Activated CD4-positive, alpha-beta memory T cell treated with anti-CD3 and anti-CD28 coated beads for 36 hours (primary cell): Measurements from ENCODE around the gene MIPOL1. TPM values are rescaled to one million over a fixed set of nuclear protein-coding genes. Genes with fewer than 3 reads are reported as not detected.
"Not testable (repeated sequence)": the region's sequence is repeated elsewhere in the genome, so short reads cannot be mapped to it uniquely, and the experiment has no call there.

Source experiments
- CTCF ChIA-PET: fragments of 350-600 bp; sonication (Branson Sonifier 250); formaldehyde crosslinking; loops from one replicate; lab custom pipeline; 2021; ENCODE audit warnings: antibody characterized with exemption, inconsistent platforms; lab: Charles Lee
- POLR2A ChIA-PET: fragments of 350-600 bp; sonication (Branson Sonifier 250); formaldehyde crosslinking; loops from one replicate; lab custom pipeline; 2021; ENCODE audit warnings: antibody characterized with exemption; lab: Charles Lee
- DNase-seq: peaks from one replicate; pipeline ENCODE4 v3.0.0-alpha.2; 2020
- H3K27ac Mint-ChIP-seq: one replicate; pipeline ENCODE4 v1.8.0; 2021; ENCODE audit warnings: mixed read lengths
- H3K27me3 Mint-ChIP-seq: one replicate; pipeline ENCODE4 v1.8.0; 2021; ENCODE audit warnings: mixed read lengths
- H3K36me3 Mint-ChIP-seq: one replicate; pipeline ENCODE4 v1.8.0; 2021; ENCODE audit warnings: mixed read lengths
- H3K4me1 Mint-ChIP-seq: one replicate; pipeline ENCODE4 v1.8.0; 2021; ENCODE audit warnings: low read depth, mixed read lengths
- H3K4me3 Mint-ChIP-seq: one replicate; pipeline ENCODE4 v1.8.0; 2021; ENCODE audit warnings: mild to moderate bottlenecking, mixed read lengths
- H3K9me3 Mint-ChIP-seq: one replicate; pipeline ENCODE4 v1.8.0; 2021; ENCODE audit warnings: mixed read lengths
- intact Hi-C: fragments of 100-400 bp; cut with micrococcal nuclease; formaldehyde crosslinking; loops from one replicate; pipeline ENCODE4 v1.15.1; 2023
- total RNA-seq, 2 experiments: library from RNA; stranded (reverse); gene quantifications; one replicate each; pipeline ENCODE4 v1.2.3, GENCODE V29; 2021

Gene MIPOL1, protein sequence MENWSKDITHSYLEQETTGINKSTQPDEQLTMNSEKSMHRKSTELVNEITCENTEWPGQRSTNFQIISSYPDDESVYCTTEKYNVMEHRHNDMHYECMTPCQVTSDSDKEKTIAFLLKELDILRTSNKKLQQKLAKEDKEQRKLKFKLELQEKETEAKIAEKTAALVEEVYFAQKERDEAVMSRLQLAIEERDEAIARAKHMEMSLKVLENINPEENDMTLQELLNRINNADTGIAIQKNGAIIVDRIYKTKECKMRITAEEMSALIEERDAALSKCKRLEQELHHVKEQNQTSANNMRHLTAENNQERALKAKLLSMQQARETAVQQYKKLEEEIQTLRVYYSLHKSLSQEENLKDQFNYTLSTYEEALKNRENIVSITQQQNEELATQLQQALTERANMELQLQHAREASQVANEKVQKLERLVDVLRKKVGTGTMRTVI
- under 1 TPM; 0.14 to 0.51 TPM for total RNA-seq

DNA sequence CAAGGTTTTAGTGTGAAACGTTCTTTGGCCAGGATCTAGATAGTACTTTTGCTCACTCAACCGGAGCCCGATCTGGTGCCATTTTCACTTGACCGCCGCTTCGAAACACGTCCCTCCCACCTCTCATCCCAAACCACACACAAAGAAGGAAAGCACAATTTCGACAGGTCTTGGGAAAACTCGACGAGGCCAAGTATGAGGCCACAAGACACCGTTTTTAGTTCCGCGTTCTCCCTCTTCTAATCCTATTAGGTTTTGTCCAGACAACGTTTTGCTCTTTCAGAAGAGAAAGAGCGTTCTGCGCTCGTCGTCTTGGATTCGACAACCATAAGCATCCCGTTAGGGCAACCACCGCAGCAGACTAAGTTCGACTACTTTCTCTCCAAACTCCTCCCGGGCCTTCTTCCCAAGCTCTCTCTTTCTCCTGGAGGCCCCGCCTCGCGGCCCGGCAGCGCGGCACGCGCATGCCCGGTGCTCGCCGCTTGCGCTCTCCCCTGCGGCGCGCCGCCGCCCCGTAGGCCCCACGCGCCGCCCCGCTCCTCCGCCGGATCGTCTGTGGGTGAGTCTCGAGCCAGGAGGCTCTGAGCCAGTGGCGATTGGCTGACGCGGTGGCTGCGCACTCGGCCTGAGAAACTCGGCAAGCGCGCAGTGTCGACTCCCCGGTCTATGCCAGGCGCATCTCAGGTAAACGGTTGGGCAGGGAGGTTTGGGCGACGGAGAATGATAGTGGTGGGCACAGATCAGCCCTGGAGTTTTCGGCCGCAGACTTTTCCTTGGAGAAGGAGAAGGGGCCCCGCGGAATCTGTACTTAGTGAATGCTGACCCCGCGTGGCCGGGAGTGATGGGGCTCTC lies at the start of gene MIPOL1:
MIPOL1 (plus strand) TSS at position 517 of the 852 bp plus-strand sequence. CDS start 49,952 bp downstream, outside the sequence.
- H3K27me3 Mint-ChIP-seq = peaks cover 15% of the 10 kb centered on the region
- CTCF ChIA-PET = no interaction called here
- no peaks in the 10 kb centered on the region for H3K9me3 Mint-ChIP-seq
- peaks cover 15% of the 10 kb centered on the region for H3K4me1 Mint-ChIP-seq
- peak; percentile 38 for DNase-seq
- peak within 1 kb of the TSS; percentile 60 for H3K4me3 Mint-ChIP-seq
- intact Hi-C loops = no loop called here
- no peaks in the 10 kb centered on the region for H3K36me3 Mint-ChIP-seq
- POLR2A ChIA-PET = no interaction called here
- no peak within 1 kb of the TSS for H3K27ac Mint-ChIP-seq

DNA sequence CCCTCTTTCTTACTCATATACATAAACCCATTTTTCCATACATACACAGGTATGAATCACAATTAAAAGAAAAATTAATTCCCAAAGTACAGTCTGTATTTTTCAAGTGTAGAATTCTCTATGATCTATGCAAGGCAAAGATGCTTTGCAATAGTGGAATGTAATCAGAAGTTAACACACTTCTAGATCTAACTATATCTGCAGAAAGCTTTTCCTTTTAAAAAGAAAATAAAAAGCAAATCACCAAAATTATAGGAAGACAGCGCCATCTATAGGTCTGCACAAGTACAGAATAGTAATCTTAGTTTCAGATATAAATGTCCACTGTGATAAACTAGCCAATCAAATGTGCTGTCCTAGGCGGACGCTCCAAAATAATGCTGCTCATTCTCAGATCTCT lies 47.3 kb upstream of the MIPOL1 start:
- peaks cover 8% of the 10 kb centered on the region for H3K9me3 Mint-ChIP-seq
- intact Hi-C loops = no loop called here
- no peaks in the 10 kb centered on the region for H3K4me1 Mint-ChIP-seq
- H3K36me3 Mint-ChIP-seq = peaks cover 3% of the 10 kb centered on the region
- DNase-seq = no peak
- ChIA-PET CTCF (interaction anchor here (0.7 to 1.7 kb wide), 7 partner anchors 10 to 895 kb away, joined by 3 to 5 read pairs (median 4); partner anchors contain the start of gene SLC25A21), POLR2A (no interaction called here)
- H3K27ac Mint-ChIP-seq = no peak overlapping the region
- peaks cover 1% of the 10 kb centered on the region for H3K27me3 Mint-ChIP-seq
- H3K4me3 Mint-ChIP-seq = no peak overlapping the region

DNA sequence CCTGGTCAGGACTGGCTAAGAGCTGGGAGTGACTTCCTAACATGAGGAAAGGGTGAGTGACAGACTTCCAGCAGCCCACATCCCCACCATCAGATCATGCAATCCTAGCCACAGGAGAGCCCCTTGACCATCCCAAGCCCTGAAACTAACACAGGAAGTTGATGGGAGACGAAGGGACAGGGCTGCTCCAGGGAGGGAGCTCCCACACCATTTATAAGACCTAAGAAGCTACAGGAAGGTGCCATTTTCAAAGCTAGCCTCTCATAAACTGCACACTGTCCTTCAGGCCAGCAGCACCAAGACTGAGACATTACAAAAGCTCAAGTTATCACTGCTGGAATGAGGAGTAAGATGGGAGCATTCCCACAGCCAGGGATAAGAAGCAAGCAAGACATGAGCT lies 44.7 kb upstream of the MIPOL1 start:
- Mint-ChIP-seq H3K9me3 (peaks cover 8% of the 10 kb centered on the region), H3K36me3 (peaks cover 3% of the 10 kb centered on the region), H3K27ac (no peak overlapping the region), H3K4me1 (no peaks in the 10 kb centered on the region), H3K4me3 (no peak overlapping the region), H3K27me3 (peaks cover 1% of the 10 kb centered on the region)
- intact Hi-C loops = no loop called here
- no peak for DNase-seq
- CTCF ChIA-PET = no interaction called here
- POLR2A ChIA-PET = no interaction called here

DNA sequence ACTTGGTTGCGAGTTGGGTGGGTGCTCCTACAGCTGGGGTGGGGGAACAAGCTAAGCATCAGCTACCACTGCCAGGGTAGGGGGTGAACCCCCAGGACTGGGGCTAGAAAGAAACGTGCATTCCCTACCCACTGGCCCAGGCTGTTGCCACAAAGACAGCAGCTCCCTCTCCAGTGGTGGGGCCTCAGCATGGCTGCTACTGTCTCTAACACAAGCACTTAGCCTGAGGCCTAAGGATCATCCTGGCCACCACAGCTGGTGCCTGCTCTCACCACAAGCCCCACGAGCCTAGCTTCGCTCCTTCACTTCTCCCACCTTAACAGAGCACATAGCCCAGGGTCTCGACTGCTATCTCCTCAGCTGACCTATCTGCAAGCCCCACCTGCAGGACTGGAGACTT lies 44.3 kb upstream of the MIPOL1 start:
- Mint-ChIP-seq H3K27ac (no peak overlapping the region), H3K9me3 (peaks cover 8% of the 10 kb centered on the region), H3K4me1 (no peaks in the 10 kb centered on the region), H3K27me3 (peaks cover 1% of the 10 kb centered on the region), H3K36me3 (peaks cover 3% of the 10 kb centered on the region), H3K4me3 (no peak overlapping the region)
- intact Hi-C loops = no loop called here
- ChIA-PET CTCF (no interaction called here), POLR2A (no interaction called here)
- DNase-seq = no peak

DNA sequence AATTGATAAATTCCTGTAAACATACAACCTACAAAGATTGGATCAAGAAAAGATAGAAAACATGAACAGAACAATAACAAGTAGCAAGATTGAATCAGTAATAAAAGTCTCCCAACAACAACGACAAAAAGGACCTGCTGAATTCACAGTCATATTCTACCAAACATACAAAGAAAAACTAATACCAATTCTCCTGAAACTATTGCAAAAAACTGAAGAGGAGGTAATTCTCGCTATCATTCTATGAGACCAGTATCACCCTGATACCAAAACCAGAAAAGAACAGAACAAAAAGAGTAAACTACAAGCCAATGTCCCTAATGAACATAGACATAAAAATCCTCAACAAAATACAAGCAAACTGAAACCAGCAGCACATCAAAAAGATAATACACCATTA lies 39.8 kb upstream of the MIPOL1 start:
- ChIA-PET POLR2A (no interaction called here), CTCF (no interaction called here)
- no peak overlapping the region for H3K4me3 Mint-ChIP-seq
- H3K36me3 Mint-ChIP-seq = peaks cover 3% of the 10 kb centered on the region
- H3K27ac Mint-ChIP-seq = no peak overlapping the region
- no peak for DNase-seq
- intact Hi-C loops = no loop called here
- no peaks in the 10 kb centered on the region for H3K27me3 Mint-ChIP-seq
- H3K4me1 Mint-ChIP-seq = no peaks in the 10 kb centered on the region
- H3K9me3 Mint-ChIP-seq = peaks cover 10% of the 10 kb centered on the region

DNA sequence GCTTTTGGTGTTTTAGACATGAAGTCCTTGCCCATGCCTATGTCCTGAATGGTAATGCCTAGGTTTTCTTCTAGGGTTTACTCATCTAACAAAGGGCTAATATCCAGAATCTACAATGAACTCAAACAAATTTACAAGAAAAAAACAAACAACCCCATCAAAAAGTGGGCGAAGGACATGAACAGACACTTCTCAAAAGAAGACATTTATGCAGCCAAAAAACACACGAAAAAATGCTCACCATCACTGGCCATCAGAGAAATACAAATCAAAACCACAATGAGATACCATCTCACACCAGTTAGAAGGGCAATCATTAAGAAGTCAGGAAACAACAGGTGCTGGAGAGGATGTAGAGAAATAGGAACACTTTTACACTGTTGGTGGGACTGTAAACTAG lies 35.4 kb upstream of the MIPOL1 start:
- H3K4me1 Mint-ChIP-seq, H3K36me3 Mint-ChIP-seq, H3K27ac Mint-ChIP-seq, H3K9me3 Mint-ChIP-seq, H3K27me3 Mint-ChIP-seq, H3K4me3 Mint-ChIP-seq, CTCF ChIA-PET, intact Hi-C loops, POLR2A ChIA-PET, DNase-seq: not testable (repeated sequence)

DNA sequence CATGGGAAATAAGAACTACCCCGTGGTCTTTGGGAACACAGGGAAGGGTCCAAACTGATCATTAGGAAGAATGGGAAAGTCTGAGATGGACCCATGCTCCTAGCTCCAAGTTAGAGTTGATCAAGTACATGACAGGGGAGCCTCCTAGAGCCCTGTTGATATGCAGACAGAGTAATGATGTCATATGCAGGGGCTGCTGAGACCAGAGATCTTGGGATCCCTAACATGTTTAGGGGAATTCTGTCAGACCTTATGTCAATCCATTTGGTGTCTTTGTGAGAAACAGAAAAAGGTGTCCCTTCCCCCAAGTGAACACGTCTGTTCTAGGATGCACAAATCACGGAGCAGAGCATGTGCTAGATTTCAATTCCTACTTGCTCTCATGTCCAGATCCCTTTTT lies 31.9 kb upstream of the MIPOL1 start:
- H3K27ac Mint-ChIP-seq = no peak overlapping the region
- POLR2A ChIA-PET = no interaction called here
- H3K9me3 Mint-ChIP-seq = peaks cover 2% of the 10 kb centered on the region
- no peak overlapping the region for H3K4me3 Mint-ChIP-seq
- CTCF ChIA-PET = no interaction called here
- DNase-seq = no peak
- no peaks in the 10 kb centered on the region for H3K4me1 Mint-ChIP-seq
- peaks cover 2% of the 10 kb centered on the region for H3K36me3 Mint-ChIP-seq
- intact Hi-C loops = no loop called here
- H3K27me3 Mint-ChIP-seq = peaks cover 3% of the 10 kb centered on the region

DNA sequence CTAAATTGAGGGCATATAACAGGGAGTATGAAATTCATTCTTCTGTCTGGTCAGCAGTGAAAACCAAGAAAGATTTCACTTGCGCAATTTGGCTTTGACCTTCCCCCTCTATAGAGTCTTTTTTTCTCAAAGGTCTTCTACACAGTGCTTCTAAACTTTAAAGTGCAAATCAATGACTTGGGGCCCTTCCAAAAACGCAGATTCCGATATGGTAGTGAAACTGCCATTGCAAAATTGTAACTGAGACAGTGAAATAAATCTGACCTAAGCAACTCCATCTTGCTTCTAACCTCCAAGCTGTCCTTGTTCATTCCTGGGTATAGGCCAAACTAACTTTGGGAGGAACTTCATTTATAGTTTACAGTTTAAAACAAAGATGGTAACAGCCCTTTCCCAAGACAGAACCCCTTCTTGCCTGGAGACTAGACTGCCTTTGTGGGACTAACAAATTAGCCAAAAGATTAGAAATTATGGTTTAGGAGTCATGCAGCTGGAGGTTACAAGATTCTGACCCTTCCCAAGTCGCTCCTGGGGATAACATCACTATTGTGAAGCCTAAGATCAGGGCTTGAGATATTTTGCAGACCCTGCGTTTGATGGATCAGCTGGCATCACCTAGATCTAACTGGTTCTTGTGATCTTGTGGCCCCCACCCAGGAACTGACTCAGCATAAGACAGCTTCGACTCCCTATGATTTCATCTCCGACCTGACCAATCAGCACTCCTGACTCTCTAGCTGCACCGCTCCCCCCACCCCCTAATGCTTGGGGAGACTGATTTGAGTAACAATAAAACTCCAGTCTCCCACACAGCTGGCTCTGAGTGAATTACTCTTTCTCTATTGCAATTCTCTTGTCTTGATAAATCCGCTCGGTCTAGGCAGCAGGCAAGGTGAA lies 30.3 kb upstream of the MIPOL1 start:
- intact Hi-C loops = no loop called here
- Mint-ChIP-seq H3K9me3 (no peaks in the 10 kb centered on the region), H3K27me3 (peaks cover 10% of the 10 kb centered on the region), H3K4me3 (no peak overlapping the region), H3K27ac (no peak overlapping the region), H3K4me1 (no peaks in the 10 kb centered on the region), H3K36me3 (peaks cover 2% of the 10 kb centered on the region)
- POLR2A ChIA-PET = no interaction called here
- CTCF ChIA-PET = no interaction called here
- DNase-seq = no peak

DNA sequence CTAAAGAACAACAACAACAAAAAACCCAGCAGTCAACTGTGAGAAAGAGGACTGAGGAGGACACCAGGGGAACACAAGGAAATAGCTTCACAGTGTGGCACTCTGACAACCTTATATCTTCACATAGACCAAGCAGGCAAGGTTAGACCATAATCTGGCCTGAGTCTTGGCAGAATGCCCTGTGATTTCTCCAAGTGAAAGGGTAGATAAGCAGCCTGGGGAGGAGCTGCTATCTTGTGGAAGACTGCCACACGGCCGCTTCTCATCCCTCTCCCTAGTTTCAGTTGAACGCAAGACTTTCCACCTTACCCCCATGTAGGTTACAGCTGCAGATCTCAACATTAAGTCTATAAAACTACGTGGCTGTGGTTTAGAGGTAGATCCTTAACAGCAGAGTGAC lies 29.0 kb upstream of the MIPOL1 start:
- no peaks in the 10 kb centered on the region for H3K9me3 Mint-ChIP-seq
- no peaks in the 10 kb centered on the region for H3K4me1 Mint-ChIP-seq
- intact Hi-C loops = no loop called here
- H3K4me3 Mint-ChIP-seq = no peak overlapping the region
- POLR2A ChIA-PET = no interaction called here
- H3K27me3 Mint-ChIP-seq = peaks cover 14% of the 10 kb centered on the region
- H3K27ac Mint-ChIP-seq = no peak overlapping the region
- CTCF ChIA-PET = no interaction called here
- DNase-seq = no peak
- peaks cover 2% of the 10 kb centered on the region for H3K36me3 Mint-ChIP-seq

DNA sequence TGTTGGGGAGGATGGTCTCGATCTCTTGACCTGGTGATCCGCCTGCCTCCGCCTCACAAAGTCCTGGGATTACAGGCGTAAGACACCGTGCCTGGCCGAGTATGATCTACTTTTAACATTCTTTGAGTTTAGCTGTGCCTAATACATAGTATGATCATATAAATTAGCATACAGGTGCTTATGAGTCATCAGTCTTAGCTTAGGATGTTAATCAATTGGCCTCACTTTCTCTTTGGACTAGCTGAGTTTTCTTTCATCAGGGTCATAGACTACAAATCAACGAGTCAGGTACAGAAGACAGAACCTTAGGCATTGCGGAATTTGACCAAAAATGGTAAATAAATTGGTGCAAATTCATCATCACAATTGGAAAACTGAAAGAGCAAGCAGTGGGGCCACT lies 27.5 kb upstream of the MIPOL1 start:
- Mint-ChIP-seq H3K9me3 (no peaks in the 10 kb centered on the region), H3K36me3 (peaks cover 2% of the 10 kb centered on the region), H3K27me3 (peaks cover 16% of the 10 kb centered on the region), H3K4me1 (no peaks in the 10 kb centered on the region), H3K27ac (no peak overlapping the region), H3K4me3 (no peak overlapping the region)
- DNase-seq = no peak
- CTCF ChIA-PET = no interaction called here
- POLR2A ChIA-PET = no interaction called here
- intact Hi-C loops = no loop called here

DNA sequence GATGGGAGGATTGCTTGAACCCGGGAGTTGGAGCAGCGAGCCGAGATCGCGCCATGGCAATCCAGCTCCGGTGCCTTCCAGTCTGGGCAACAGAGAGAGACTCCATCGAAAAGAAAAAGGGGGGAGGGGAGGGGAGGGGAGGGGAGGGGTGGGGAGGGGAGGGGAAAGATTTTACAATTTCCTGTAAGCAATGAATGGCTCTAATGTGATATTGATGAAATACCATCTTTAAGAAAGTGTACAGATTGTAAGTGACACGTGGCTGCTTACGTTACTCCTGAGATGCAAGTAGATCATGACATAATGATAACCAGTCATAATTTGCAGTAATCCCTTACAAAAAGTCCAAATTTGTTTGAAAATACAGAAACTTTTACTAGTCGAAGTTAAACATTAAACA lies 26.7 kb upstream of the MIPOL1 start:
- ChIA-PET CTCF (no interaction called here), POLR2A (no interaction called here)
- Mint-ChIP-seq H3K27ac (no peak overlapping the region), H3K4me1 (no peaks in the 10 kb centered on the region), H3K36me3 (peaks cover 2% of the 10 kb centered on the region), H3K9me3 (no peaks in the 10 kb centered on the region), H3K27me3 (peaks cover 16% of the 10 kb centered on the region), H3K4me3 (no peak overlapping the region)
- intact Hi-C loops = no loop called here
- no peak for DNase-seq

DNA sequence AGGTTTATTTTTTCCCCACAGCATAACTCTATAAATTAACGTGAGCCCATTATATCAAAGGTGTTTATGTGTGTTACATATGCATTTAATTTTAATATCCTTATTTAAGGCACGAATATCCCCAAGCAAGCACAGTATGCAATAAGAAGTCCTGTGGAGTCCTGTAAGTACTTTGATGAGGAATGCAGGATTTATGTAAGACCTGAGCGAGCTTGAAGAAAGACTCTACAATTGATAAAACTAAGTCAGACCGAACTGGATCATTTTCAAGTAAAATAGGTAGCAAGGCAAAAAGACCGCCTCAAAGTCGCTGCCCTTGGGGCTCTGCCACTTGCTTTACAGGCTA lies 26.1 kb upstream of the MIPOL1 start:
- no peak overlapping the region for H3K27ac Mint-ChIP-seq
- intact Hi-C loops = no loop called here
- H3K4me1 Mint-ChIP-seq = no peaks in the 10 kb centered on the region
- H3K27me3 Mint-ChIP-seq = peaks cover 16% of the 10 kb centered on the region
- H3K36me3 Mint-ChIP-seq = peaks cover 2% of the 10 kb centered on the region
- no peaks in the 10 kb centered on the region for H3K9me3 Mint-ChIP-seq
- POLR2A ChIA-PET = no interaction called here
- DNase-seq = no peak
- H3K4me3 Mint-ChIP-seq = no peak overlapping the region
- CTCF ChIA-PET = interaction anchor here (1.2 kb wide), 1 partner anchor 22 kb away, joined by 4 read pairs; no protein-coding TSS in a partner anchor
